GM18520 (cell line): ENCODE measurements around the gene FAM131A.

ENCODE experiments used
- ATAC-seq: cut with Tn5 transposase; IDR thresholded peaks from one replicate; pipeline ENCODE4 v1.9.1; 2021; ENCODE audit not compliant: unreplicated experiment

Gene FAM131A, protein sequence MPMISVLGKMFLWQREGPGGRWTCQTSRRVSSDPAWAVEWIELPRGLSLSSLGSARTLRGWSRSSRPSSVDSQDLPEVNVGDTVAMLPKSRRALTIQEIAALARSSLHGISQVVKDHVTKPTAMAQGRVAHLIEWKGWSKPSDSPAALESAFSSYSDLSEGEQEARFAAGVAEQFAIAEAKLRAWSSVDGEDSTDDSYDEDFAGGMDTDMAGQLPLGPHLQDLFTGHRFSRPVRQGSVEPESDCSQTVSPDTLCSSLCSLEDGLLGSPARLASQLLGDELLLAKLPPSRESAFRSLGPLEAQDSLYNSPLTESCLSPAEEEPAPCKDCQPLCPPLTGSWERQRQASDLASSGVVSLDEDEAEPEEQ

DNA sequence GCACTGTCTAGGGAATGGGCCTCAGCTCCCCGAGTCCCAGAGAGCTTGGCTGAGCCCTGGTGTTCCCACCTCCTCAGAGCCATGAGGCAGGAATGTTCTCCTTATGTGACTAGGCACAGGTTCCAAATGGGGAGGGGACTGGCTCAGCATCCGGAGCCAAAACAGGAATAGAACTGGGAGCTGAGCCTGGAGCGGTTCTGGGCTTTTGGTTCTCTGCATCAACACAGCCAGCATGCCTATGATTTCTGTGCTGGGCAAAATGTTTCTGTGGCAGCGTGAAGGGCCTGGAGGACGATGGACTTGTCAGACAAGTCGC is at the start of gene FAM131A:
FAM131A (plus strand) TSS at position 202 of the 316 bp plus-strand sequence; CDS start at position 233, 31 bp downstream.
- ATAC-seq = no peak

DNA sequence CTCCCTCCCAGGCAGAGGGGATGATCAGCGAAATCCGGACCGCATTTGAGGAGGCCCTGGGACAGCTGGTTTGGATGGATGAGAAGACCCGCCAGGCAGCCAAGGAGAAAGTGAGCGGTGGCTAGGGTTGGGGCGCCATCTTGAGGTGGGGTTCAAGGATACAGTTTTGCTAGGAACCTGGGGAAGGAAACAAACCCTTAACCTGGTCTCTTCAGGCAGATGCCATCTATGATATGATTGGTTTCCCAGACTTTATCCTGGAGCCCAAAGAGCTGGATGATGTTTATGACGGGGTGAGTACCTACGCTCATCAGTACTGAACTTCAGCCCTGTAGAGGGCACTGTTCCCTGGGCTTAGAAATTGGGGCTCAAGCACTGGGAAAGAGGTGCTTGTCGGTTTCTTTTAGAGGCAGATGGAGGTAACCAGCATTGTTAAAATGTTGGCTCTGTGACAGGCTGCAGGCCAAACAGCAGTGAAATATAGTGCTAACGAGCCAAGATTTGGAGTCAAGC is 47.9 kb upstream of the FAM131A start:
- ATAC-seq = no peak

DNA sequence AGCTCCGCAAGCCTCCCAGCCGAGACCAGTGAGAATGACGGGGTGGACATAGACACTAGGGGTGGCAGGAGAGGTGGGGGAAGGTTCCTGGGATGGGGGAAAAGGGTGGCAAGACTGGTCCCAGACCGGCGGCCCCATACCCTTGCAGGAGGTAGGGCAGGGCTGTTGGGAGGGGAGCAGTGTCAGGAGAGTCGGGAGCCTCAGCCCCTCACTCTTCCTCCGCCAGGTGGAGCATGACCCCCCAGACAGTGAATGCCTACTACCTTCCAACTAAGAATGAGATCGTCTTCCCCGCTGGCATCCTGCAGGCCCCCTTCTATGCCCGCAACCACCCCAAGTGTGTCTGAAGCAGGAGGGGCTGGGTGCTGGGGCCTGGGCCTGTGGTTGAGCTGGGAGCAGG is 47.1 kb upstream of the FAM131A start:
- ATAC-seq = no peak

DNA sequence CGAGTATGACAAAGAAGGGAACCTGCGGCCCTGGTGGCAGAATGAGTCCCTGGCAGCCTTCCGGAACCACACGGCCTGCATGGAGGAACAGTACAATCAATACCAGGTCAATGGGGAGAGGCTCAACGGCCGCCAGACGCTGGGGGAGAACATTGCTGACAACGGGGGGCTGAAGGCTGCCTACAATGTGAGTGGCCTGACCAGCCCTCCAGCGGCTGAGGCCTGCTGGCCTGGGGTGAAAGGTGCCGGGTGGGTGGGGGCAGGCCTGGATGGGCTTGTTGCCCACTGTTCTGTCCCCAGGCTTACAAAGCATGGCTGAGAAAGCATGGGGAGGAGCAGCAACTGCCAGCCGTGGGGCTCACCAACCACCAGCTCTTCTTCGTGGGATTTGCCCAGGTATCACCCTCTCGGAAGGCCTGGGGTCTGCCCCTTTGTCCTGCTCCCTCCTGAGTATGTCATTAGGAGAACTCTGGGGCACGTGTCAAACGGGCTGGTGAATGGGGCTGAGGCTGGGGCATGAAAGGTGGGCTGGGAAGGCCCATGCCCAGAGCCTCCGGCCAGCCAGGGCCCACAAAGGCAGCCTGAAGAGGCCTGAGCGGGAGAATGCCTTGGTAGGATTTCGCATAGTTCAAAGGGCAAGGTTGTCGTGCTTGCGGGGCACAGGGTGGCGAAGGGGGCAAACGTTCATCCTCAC is 46.2 kb upstream of the FAM131A start:
- no peak for ATAC-seq

DNA sequence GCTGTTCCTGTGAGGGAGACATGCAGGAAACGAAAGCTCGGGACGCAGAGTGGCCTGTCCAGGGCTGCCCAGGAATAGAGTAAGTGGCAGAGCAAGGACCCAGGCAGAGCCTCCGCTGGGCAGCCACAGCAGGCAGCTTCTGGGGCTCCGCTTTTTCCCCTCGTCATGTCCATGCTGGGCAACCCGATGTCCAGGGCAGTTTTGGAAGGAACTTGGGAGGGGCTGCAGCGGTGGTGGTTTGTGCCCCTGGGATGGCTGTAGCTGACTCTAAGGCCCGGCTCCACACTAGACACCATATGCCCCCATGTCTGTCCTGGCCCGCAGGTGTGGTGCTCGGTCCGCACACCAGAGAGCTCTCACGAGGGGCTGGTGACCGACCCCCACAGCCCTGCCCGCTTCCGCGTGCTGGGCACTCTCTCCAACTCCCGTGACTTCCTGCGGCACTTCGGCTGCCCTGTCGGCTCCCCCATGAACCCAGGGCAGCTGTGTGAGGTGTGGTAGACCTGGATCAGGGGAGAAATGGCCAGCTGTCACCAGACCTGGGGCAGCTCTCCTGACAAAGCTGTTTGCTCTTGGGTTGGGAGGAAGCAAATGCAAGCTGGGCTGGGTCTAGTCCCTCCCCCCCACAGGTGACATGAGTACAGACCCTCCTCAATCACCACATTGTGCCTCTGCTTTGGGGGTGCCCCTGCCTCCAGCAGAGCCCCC is 45.5 kb upstream of the FAM131A start:
- ATAC-seq = no peak

DNA sequence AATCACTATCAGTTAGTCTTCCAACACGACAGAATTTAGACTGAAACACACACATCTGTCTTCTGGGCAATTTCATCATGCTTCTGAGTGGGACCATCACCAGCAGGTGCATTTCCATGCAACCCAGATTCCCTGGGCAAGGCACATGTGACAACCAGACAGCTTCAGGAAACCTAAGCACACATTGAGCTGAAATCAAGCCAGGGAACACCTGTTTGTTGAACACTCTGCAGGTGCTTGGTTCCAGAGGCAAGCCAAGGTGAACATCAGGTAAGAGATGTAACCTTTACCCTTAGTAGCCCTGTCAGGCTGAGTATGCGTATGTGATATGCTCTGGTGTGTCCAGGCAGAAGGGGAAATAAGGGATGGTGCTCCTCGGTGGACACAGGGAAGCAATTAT is 41.6 kb upstream of the FAM131A start:
- no peak for ATAC-seq

DNA sequence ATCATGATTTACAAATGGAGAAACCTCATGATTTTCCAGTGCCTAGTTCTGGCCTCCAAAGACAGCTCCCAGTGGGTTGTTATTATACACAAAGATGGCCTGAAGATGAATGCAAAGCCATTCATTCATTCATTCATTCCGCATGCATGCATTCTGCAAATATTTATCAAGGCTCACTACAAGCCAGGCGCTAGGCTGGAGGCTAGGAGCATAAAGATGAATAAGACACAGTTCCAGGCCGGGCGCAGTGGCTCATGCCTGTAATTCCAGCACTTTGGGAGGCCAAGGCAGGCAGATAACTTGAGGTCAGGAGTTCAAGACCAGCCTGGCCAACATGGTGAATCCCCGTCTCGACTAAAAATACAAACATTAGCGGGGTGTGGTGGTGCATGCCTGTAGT is 40.8 kb upstream of the FAM131A start:
- no peak for ATAC-seq

DNA sequence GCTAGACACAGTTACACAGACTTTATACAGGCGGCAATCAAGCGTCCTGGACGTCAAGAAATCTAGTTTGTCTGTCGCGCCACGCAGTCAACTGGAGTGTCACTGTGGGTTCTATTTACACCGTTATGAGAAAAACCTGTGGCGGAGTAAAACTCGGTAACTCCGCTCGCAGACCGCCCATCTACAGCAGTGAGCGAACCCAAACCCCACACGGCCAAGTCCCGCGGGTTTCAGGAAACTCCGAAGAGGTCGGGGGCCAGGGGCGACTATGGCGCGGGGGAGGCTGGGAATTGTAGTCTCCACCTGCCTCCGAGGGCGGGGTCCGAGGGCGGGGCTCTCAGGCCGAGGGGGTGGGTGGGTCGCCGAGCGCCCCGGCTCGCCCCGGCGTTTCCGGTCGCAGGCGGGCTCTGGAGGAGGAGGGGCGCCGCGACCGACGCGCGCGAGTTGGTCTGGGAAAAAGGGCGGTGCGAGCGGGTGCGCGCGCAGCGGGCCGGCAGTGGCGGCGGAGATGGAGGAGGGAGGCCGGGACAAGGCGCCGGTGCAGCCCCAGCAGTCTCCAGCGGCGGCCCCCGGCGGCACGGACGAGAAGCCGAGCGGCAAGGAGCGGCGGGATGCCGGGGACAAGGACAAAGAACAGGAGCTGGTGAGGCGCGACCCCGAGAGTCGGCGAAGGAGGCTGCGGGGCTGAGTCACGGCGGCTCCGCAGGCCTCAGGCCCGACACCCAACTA is 38.5 kb upstream of the FAM131A start, which contains the start of gene PSMD2:
PSMD2 (plus strand) TSS at position 483 of the 729 bp plus-strand sequence; CDS start at position 509, 26 bp downstream.
- ATAC-seq = peak; percentile 95

DNA sequence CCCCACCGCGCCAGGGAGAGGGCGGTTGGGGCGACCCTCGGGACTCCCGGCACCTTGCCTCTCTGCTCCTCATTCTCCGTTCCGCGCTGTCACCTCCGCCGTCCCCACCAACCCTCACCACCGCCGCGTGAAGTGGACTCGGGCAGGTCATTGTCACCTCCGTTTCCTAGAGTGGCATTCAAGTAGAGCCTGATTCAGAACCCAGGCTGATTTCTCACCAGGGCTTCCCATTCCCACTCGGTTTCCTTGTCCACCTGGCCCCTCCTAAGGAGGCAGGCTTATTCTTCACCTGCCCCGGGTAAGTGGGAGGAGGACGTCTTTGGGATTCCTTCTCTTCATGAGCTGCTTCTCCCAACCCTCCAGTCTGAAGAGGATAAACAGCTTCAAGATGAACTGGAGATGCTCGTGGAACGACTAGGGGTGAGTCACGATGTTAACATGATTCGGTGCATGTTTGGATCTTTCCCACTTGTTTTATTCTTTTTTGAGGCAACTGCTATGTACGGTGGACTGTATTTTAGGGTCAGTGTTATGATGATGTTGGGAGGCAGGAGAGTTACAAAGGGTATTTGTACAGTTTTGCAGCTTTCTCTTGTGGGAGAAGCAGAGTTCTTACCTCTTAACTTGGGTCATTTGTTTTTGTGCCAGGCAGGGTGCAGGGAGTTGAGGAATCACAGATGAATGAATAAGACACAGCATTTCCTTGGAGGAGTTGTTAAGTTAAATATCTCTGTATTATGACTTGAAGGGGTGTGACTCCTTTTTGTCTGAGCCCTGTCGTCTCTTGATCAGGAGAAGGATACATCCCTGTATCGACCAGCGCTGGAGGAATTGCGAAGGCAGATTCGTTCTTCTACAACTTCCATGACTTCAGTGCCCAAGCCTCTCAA is 37.7 kb upstream of the FAM131A start:
- no peak for ATAC-seq

DNA sequence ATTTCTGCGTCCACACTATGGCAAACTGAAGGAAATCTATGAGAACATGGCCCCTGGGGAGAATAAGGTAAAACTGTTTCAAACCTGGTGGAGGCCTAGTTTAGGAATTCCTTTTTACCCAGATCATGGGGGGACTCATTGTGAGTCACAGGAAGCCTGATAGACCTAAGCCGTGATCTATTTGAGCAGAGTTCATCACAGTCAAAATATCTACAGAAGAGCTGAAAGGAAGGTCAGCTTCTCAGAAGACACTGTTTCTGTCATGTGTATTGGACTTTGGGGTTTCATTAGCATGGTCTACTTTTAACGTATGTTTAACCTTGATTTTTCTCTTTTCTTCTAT is 37.1 kb upstream of the FAM131A start:
- no peak for ATAC-seq

DNA sequence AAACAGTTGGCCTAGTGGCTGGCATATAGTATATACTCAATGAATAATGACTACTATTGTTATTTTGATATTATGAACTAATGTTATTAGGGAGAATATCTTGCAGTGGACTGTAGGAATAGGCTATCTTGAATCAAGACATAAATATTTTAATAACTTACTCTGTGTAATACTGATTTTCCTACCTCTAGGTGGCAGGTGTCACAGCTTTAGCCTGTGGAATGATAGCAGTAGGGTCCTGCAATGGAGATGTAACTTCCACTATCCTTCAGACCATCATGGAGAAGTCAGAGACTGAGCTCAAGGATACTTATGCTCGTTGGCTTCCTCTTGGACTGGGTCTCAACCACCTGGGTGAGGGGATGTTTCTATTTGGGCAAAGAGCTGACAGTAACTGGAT is 31.8 kb upstream of the FAM131A start:
- no peak for ATAC-seq

DNA sequence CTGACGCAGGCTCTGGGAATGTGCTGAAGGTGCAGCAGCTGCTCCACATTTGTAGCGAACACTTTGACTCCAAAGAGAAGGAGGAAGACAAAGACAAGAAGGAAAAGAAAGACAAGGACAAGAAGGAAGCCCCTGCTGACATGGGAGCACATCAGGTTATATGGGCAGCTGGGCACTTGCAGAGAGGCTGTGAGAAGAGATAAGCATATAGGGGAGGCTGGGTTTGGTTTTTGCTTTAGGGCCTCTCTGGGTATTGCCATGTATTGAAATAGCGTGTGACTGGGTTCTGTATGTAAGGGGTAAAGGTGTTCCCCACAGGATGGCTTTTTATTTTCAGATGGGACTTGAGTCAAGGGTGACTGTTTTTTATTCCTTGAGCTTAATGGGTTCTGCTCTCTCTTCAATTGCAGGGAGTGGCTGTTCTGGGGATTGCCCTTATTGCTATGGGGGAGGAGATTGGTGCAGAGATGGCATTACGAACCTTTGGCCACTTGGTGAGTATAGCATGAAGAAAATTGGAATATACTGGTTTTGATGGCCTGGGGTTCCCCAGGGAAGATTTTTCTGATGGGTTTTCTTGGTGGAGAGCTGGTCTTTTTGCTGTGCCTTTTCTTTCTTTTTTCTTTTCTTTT is 30.9 kb upstream of the FAM131A start:
- no peak for ATAC-seq

DNA sequence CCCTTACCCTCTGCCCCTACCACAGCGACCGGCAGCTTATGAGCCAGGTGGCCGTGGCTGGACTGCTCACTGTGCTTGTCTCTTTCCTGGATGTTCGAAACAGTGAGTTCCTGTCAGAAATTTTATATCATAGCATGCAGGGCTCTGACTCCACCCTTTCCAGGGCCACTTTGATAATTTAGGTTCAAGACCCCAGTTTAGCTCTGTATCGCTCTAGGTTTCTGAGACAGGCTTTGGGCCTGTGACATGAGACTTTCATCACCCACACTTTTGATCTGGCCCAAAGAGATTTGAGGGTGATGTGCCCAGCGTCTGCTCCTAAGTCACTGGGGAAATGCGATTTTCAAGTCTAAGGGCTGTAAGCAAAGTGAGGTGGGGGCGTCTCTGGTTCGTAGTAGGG is 29.5 kb upstream of the FAM131A start:
- ATAC-seq = no peak

DNA sequence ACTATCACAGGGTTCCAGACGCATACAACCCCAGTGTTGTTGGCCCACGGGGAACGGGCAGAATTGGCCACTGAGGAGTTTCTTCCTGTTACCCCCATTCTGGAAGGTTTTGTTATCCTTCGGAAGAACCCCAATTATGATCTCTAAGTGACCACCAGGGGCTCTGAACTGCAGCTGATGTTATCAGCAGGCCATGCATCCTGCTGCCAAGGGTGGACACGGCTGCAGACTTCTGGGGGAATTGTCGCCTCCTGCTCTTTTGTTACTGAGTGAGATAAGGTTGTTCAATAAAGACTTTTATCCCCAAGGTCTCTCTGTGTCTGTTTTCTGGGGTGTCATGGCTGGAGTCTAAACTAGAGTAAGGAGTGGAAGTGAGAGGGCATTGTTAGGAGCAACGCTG is 28.7 kb upstream of the FAM131A start:
- no peak for ATAC-seq

DNA sequence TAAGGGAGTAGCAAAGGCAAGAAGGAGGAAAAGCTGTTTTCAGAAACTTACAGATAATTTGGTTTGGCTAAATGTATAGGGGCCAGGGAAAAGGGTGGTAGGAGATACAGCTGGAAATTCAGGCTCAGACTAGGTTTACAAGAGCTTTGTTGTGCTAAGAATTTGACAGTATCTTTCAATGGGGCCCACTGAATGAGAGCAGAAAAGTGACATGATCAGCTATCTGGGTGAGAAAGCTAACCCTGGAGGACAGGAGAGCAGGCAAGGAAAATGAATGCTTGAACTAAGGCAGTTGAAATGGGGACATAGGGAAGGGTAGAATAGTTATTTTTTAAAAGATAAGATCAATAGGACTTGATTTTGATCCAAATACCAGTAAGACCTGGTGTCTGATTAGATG is 25.8 kb upstream of the FAM131A start:
- ATAC-seq = no peak

DNA sequence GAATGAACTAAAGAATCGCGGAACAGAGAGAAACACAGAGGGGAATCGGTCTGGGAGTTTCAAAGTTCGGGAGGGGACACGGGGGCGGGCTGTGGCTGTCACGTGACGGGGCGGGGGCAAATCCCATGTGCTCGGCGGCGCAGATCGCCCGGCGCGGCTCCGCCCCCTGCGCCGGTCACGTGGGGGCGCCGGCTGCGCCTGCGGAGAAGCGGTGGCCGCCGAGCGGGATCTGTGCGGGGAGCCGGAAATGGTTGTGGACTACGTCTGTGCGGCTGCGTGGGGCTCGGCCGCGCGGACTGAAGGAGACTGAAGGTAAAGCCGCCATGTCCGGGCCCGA is 23.1 kb upstream of the FAM131A start, which contains the start of gene EIF4G1:
EIF4G1 (plus strand) TSS at position 244 of the 337 bp plus-strand sequence. CDS start 1,191 bp downstream, outside the sequence.
- peak; percentile 80 for ATAC-seq

DNA sequence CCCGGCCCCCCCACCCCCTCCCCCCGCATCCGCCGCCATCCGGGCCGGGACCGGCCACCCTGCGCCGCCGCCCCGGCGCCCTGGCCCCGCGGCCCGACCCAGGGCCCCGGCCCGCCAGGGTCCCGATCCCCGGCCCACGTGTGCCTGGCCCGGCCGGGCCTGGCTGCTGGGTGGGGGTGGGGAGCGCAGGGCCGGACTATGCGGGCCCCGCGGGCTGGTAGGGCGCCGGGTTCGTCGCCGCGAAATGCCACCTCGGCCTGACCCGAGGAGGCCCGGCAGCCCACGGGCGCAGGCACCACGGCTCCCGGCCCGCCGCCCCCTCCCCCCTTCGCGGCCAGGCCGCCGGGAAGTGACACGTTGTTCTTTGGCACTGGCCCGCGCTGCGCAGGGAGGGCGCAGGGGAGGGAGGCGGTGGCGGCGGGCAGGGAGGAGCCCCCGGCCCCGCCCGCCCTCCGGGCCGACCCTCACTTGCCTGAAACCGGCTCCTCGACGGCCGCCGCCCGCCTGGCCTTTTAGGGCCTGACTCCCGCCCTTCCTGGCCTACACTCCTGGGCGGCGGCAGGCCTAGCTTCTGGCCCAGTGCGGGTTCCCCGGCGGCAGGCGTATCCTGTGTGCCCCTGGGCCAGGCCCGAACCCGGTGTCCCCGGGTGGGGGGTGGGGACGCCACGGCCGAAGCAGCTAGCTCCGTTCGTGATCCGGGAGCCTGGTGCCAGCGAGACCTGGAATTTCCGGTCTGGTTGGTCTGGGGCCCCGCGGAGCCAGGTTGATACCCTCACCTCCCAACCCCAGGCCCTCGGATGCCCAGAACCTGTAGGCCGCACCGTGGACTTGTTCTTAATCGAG is 22.5 kb upstream of the FAM131A start:
- peak; percentile 25 for ATAC-seq

DNA sequence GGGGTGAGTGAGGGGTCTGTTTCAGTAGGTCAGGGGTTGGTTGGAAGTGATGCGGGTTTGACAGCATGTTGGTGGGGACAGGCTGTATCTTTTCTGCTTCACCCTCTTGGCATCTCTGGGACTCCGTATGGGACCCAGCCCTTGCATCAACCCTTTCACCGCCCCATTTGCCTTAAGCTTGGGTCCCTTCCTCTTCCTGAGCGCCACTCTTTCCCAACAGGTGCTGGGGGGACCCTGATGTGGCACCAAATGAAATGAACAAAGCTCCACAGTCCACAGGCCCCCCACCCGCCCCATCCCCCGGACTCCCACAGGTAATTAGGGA is 21.9 kb upstream of the FAM131A start:
- ATAC-seq = no peak
